GM12872 (cell line): ENCODE data around the gene SPOP.

Experiments
- TF ChIP-seq, protein P1 (sequence below): IDR thresholded peaks from 3 replicates; pipeline ENCODE4 v1.5.1; 2011; ENCODE audit warnings: low read depth, mild to moderate bottlenecking, low read length, moderate library complexity; ENCODE audit not compliant: insufficient read depth

The SPOP gene

GRCh38 chr17:49692751-49693150 is 14.9 kb upstream of the SPOP start:
- TF ChIP-seq, protein P1, sequence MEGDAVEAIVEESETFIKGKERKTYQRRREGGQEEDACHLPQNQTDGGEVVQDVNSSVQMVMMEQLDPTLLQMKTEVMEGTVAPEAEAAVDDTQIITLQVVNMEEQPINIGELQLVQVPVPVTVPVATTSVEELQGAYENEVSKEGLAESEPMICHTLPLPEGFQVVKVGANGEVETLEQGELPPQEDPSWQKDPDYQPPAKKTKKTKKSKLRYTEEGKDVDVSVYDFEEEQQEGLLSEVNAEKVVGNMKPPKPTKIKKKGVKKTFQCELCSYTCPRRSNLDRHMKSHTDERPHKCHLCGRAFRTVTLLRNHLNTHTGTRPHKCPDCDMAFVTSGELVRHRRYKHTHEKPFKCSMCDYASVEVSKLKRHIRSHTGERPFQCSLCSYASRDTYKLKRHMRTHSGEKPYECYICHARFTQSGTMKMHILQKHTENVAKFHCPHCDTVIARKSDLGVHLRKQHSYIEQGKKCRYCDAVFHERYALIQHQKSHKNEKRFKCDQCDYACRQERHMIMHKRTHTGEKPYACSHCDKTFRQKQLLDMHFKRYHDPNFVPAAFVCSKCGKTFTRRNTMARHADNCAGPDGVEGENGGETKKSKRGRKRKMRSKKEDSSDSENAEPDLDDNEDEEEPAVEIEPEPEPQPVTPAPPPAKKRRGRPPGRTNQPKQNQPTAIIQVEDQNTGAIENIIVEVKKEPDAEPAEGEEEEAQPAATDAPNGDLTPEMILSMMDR = no peak

GRCh38 chr17:49691677-49692191 is 13.8 kb upstream of the SPOP start:
- TF ChIP-seq, protein P1 = no peak

GRCh38 chr17:49691086-49691676 is 13.3 kb upstream of the SPOP start:
- TF ChIP-seq, protein P1 = no peak

DNA sequence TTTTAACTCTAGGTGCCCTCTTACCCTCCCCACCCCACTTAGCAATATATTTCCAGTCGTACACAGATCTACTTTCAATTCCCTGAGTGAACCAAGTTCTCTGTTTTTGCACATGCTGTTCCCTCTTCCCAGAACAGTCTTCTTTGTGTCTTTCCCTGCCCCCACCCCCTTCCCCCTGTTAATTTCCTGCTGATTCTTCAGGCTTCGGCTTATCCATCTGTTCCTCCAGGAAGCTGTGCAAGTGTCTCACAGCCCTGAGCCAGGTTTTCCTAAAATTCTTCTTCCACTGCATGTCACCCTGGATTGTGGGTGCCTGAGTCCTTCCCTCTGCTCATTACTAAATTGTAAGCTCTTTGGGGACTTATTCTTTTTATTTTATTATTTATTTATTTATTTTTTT is 12.4 kb upstream of the SPOP start:
- TF ChIP-seq, protein P1 = no peak

DNA sequence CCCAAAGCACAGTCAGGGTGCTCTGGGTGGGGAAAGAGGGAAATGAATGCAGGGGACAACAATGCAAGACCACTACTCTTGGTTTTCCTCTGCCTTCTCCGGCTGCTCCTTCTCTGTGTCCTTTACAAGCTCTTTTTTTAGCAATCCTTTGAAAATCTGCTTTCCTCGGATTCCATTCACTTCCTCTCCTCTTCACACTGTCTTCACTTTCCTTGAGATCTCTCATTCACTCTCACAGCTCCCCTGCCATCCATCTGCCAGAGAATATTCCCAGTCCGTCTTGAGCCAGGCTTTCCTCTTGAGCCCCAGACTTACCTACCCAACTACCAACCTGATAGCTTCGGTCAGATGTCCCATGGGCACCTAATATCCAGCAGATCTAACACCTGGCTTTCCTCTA is 11.0 kb upstream of the SPOP start:
- TF ChIP-seq, protein P1 = no peak

DNA sequence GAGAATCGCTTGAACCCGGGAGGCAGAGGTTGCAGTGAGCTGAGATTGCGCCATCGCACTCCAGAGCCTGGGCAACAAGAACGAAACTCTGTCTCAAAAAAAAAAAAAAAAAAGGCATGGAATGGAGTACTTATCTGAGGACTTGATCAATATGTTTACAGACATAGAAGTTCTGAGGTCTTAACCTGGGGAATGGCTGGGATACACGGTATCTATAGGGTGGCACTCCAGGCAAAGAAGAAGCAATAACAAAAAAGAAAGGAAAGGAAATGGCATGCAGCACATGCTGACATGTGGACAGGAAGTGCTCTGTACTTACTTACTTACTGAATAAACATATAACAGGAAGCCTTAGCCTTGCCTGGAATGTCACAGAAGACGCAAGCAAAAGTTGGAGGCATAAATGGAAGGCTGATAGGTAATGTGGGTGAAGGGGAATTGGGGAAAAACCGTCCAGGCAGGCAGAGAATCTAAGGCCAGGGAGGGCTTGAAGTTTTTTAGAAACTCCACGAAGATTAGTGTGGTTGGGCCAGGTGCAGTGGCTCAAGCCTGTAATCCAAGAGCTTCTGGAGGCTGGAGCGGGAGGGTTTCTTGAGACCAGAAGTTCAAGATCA is 10.1 kb upstream of the SPOP start:
- TF ChIP-seq, protein P1 = no peak

DNA sequence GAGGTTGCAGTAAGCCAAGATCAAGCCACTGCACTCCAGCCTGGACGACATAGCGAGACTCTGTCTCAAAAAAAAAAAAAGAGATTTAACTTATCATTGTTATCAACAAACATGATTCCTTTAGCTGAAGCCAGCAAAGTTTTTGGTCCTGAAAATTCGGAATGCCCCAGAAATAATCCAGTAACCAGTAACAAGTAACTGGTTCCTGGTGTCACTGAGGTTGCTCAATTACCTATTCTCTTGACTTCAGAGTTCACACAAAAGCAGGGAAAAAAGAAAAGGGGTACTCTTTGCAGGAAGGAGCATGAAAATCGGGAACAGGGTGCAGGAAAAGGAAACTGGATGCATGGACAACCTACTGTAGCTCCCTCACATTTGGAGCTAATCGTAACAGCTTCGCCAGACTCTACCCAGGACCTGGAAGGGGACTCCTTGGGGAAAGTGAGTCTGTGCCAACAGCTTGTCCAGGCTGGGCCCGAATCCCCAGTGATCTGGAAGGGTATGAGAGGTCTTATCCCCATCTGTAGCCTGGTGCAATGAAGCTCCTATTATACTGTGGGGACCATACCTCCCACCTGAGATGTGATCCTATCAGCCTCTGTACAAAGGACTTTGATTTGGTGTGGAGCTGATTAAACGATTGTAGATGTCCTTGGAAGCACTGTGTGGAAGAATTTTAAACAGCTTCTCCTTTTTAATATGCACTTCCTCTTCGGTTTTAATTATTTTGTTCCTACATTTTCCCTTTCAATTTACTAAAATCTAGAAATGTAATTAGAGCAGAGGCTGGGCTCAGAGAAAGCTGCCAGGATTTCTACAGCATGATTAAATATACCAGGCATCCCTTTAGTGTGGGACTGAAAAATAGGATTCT is 3.4 kb upstream of the SPOP start:
- TF ChIP-seq, protein P1 = no peak
